Stimulated activated effector memory CD8-positive, alpha-beta T cell treated with anti-CD3 and anti-CD28 coated beads, Interleukin-12 subunit alpha, Interleukin-12 subunit beta, amount 100 ng/mL, for 72 hours (primary cell): ENCODE measurements around the gene KRTAP5-9.
A peak's percentile ranks its signal among the peaks of the same experiment; 100 is the strongest.

Experiments used
- ATAC-seq: fragments of 150-1000 bp; cut with Tn5 transposase; 2 replicates; pipeline ENCODE4 v1.10.0; 2021
- DNase-seq, 2 donors: peaks; one replicate each; pipeline ENCODE4 v3.0.0; 2021 to 2022; ENCODE audit warnings: low spot score in 2 of 2
- H3K27ac Mint-ChIP-seq: one replicate; pipeline ENCODE4 v1.8.0; 2022; ENCODE audit warnings: mild to moderate bottlenecking, mixed read lengths
- H3K36me3 Mint-ChIP-seq: one replicate; pipeline ENCODE4 v1.8.0; 2022; ENCODE audit warnings: mild to moderate bottlenecking, mixed read lengths
- H3K4me1 Mint-ChIP-seq: one replicate; pipeline ENCODE4 v1.8.0; 2022; ENCODE audit warnings: mixed read lengths
- H3K4me3 Mint-ChIP-seq: one replicate; pipeline ENCODE4 v1.8.0; 2022; ENCODE audit warnings: mild to moderate bottlenecking, mixed read lengths
- H3K9me3 Mint-ChIP-seq: one replicate; pipeline ENCODE4 v1.8.0; 2022; ENCODE audit warnings: mixed read lengths

KRTAP5-9 gene

GRCh38 chr11:71548120-71548519 is at the start of gene KRTAP5-9:
TSS of gene KRTAP5-9 (plus strand) at chr11:71548420. CDS start at chr11:71548658, 238 bp downstream.
- H3K4me1 Mint-ChIP-seq, result peaks cover 7% of the 10 kb centered on the region
- DNase-seq (no peak), ATAC-seq (no peak)
- no peaks in the 10 kb centered on the region for H3K9me3 Mint-ChIP-seq
- H3K36me3 Mint-ChIP-seq, result no peaks in the 10 kb centered on the region
- no peak within 1 kb of the TSS for H3K4me3 Mint-ChIP-seq
- H3K27ac Mint-ChIP-seq, result no peak within 1 kb of the TSS

- H3K4me3 Mint-ChIP-seq, result no peak overlapping the region
- no peaks in the 10 kb centered on the region for H3K9me3 Mint-ChIP-seq
- no peak overlapping the region for H3K27ac Mint-ChIP-seq
- no peak for ATAC-seq
- no peaks in the 10 kb centered on the region for H3K4me1 Mint-ChIP-seq
- DNase-seq, result no peak
- H3K36me3 Mint-ChIP-seq, result peaks cover 74% of the 10 kb centered on the region
Observed at GRCh38 chr11:71499125-71499524, 49.1 kb upstream of the KRTAP5-9 start.

DNA sequence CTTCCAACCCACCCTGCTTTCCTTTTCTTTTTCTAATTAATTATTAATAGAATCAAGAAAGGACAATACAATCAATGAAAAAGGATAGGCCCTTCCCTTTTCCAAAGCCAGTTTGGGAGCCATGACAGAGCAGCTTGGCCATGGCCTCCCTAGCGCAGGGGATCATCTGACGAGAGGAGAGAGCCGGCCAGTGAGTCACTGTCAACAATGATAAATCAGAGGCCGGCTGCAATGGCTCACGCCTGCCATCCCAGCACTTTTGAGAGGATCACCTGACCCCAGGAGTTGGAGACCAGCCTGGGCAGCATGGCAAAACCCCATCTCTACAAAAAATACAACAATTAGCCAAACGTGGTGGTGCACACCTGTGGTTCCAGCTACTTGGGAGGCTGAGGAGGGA is 48.7 kb upstream of the KRTAP5-9 start:
- ATAC-seq (no peak), DNase-seq (no peak)
- H3K9me3 Mint-ChIP-seq, result no peaks in the 10 kb centered on the region
- no peak overlapping the region for H3K4me3 Mint-ChIP-seq
- no peaks in the 10 kb centered on the region for H3K4me1 Mint-ChIP-seq
- H3K36me3 Mint-ChIP-seq, result peaks cover 73% of the 10 kb centered on the region
- no peak overlapping the region for H3K27ac Mint-ChIP-seq

DNA sequence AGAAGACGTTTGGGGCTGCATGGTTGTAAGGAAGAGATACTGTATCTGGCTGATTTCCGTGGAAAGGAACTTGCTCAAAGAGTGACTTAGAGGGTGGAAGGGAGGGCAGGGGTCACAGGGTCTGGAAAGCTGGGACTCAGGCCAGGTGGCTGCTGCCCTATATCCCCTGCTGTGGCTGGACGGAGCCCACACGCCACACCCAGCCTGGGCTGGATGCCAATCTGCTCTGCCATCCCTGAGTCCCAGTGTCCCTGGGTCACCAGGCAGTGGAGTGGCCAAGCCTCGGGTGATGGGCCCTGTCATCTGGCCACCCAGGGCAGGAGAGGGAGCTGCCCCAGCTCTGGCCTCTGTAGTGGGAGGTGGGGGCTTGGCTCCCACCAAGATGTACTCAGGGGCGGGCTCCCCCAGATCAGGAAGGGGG is 47.6 kb upstream of the KRTAP5-9 start:
- Mint-ChIP-seq H3K4me1 (no peaks in the 10 kb centered on the region), H3K36me3 (peaks cover 66% of the 10 kb centered on the region), H3K27ac (no peak overlapping the region), H3K9me3 (no peaks in the 10 kb centered on the region), H3K4me3 (no peak overlapping the region)
- ATAC-seq (no peak), DNase-seq (no peak)

DNA sequence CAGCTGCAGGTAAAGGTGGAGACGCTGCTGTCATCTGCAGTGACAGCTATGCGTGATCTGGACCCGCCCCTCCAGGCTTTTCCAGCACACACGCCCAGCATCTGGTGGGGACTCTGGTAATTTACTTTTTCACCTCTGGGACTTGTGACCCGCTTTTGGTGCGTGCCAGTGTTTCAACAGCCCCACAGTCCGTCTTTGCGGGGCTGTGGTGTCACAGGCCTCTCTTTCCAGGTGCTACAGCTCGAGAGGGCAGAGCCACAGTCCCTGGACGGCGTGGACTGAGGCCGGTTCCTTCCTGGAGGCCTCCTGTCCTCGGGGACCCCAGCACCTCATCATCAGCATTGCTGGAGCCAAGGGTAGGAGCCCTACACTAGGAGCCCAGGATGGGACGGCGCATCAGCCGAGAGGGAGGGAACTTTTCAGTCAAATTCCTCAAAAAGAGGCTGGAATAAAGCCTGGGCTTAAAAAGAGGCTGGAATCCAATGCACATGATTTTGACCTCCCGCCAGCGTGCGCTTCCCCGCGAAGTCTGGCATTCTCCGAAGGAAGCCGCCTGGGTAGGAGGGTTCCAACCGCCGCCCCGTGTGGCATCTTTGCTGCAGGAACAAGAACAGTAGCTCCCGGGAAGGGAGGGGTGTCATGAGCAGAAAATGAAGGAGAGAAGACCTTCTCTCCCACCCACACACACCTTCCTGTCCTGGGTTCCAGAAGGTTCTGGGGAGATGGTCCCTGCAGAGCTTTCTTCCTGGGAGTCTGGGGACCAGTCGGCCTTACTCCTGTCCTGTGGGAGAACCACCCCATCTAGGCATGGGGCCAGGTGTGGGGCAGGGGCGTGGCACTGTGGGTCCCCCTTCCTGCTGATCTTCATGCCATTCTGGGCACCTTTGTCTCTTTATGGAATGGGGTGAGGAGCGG is 46.9 kb upstream of the KRTAP5-9 start:
- ATAC-seq (no peak), DNase-seq (no peak)
- Mint-ChIP-seq H3K27ac (no peak overlapping the region), H3K4me3 (no peak overlapping the region), H3K36me3 (peaks cover 59% of the 10 kb centered on the region), H3K4me1 (no peaks in the 10 kb centered on the region), H3K9me3 (no peaks in the 10 kb centered on the region)

DNA sequence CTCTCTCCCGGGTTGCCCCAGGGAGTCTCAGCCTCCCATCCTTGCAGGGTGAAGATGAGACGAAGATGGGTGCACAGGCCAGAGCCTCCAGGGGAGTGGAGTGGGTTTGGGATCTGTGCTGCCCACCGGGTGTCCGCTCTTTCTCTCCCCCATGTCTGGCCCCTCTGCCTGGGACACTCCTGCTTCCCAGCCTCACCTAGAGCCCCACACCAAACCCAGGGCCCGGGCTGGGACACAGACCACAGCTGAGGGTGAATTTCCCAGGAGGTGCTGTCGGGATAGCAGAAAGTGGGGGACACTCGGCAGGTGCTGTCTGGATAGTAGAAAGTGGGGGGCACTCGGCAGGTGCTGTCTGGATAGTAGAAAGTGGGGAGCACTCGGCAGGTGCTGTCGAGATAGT is 46.2 kb upstream of the KRTAP5-9 start:
- Mint-ChIP-seq H3K4me3 (no peak overlapping the region), H3K27ac (no peak overlapping the region), H3K9me3 (peaks cover 5% of the 10 kb centered on the region), H3K4me1 (no peaks in the 10 kb centered on the region), H3K36me3 (peaks cover 58% of the 10 kb centered on the region)
- DNase-seq (no peak), ATAC-seq (no peak)

DNA sequence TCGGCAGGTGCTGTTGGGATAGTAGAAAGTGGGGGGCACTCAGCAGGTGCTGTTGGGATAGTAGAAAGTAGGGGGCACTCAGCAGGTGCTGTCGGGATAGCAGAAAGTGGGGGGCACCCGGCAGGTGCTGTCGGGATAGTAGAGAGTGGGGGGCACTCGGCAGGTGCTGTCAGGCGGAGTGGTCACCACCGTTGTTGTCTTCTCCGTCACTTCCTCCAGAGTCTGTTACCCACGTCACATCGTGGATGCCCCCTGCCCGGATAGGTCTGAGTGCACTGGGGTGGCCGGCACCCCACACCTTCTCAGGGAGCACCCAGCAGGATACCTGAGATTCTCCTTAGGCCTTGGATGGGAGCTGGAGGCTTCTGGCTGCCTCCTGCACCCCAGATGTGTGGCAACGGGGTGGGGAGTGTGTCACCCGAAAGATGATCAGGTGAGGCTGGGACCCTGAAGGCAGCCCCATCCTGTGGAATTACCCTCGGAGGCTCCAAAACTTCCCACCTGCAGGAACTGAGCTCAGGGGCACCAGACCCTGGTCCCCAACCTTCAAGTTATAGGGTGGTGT is 45.3 kb upstream of the KRTAP5-9 start:
- Mint-ChIP-seq H3K4me1 (no peaks in the 10 kb centered on the region), H3K9me3 (peaks cover 7% of the 10 kb centered on the region), H3K4me3 (no peak overlapping the region), H3K36me3 (peaks cover 50% of the 10 kb centered on the region), H3K27ac (no peak overlapping the region)
- no peak for ATAC-seq
- DNase-seq, result no peak

- no peak overlapping the region for H3K4me3 Mint-ChIP-seq
- DNase-seq (no peak), ATAC-seq (no peak)
- H3K36me3 Mint-ChIP-seq, result peaks cover 35% of the 10 kb centered on the region
- peaks cover 14% of the 10 kb centered on the region for H3K9me3 Mint-ChIP-seq
- peak overlapping the region; percentile 29 for H3K27ac Mint-ChIP-seq
- H3K4me1 Mint-ChIP-seq, result no peaks in the 10 kb centered on the region
Observed at GRCh38 chr11:71504531-71504930, 43.7 kb upstream of the KRTAP5-9 start.

GRCh38 chr11:71505001-71505400 is 43.2 kb upstream of the KRTAP5-9 start:
- peaks cover 19% of the 10 kb centered on the region for H3K9me3 Mint-ChIP-seq
- no peaks in the 10 kb centered on the region for H3K4me1 Mint-ChIP-seq
- ATAC-seq, result no peak
- no peak for DNase-seq
- no peak overlapping the region for H3K4me3 Mint-ChIP-seq
- H3K36me3 Mint-ChIP-seq, result peaks cover 30% of the 10 kb centered on the region
- H3K27ac Mint-ChIP-seq, result peak overlapping the region; percentile 29

GRCh38 chr11:71505781-71506180 is 42.4 kb upstream of the KRTAP5-9 start:
- H3K4me3 Mint-ChIP-seq, result no peak overlapping the region
- H3K36me3 Mint-ChIP-seq, result peaks cover 22% of the 10 kb centered on the region
- no peaks in the 10 kb centered on the region for H3K4me1 Mint-ChIP-seq
- DNase-seq, result no peak
- no peak for ATAC-seq
- peaks cover 19% of the 10 kb centered on the region for H3K9me3 Mint-ChIP-seq
- H3K27ac Mint-ChIP-seq, result no peak overlapping the region

- Mint-ChIP-seq H3K4me3 (no peak overlapping the region), H3K36me3 (peaks cover 15% of the 10 kb centered on the region), H3K27ac (no peak overlapping the region), H3K4me1 (no peaks in the 10 kb centered on the region), H3K9me3 (peaks cover 22% of the 10 kb centered on the region)
- ATAC-seq (no peak), DNase-seq (no peak)
Observed at GRCh38 chr11:71507102-71507501, 41.1 kb upstream of the KRTAP5-9 start.

GRCh38 chr11:71518506-71519471 is 29.4 kb upstream of the KRTAP5-9 start:
- no peak for DNase-seq
- H3K4me3 Mint-ChIP-seq, result no peak overlapping the region
- peaks cover 3% of the 10 kb centered on the region for H3K9me3 Mint-ChIP-seq
- H3K27ac Mint-ChIP-seq, result no peak overlapping the region
- H3K4me1 Mint-ChIP-seq, result no peaks in the 10 kb centered on the region
- no peaks in the 10 kb centered on the region for H3K36me3 Mint-ChIP-seq
- ATAC-seq, result no peak

DNA sequence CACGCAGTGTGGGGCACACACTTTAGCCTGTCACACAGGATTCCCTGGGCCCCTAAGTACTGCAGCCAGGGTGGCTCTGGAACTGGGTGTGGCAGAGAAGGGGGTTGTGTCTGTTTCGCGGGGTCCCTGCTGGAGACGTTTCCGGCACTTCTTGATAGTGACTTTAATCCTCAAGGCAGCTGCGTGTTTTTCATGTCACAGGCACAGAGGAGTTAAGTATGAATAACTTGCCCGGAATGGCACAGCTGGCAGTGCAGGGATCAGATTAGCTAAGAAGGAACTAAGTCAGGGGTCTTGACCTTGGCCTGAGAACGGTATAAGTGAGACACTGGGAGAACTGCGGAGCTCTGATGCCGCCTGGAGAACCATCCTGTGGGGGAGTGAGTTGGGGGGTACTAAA is 28.7 kb upstream of the KRTAP5-9 start:
- no peaks in the 10 kb centered on the region for H3K4me1 Mint-ChIP-seq
- no peak for ATAC-seq
- no peak overlapping the region for H3K27ac Mint-ChIP-seq
- no peak overlapping the region for H3K4me3 Mint-ChIP-seq
- no peaks in the 10 kb centered on the region for H3K9me3 Mint-ChIP-seq
- no peaks in the 10 kb centered on the region for H3K36me3 Mint-ChIP-seq
- no peak for DNase-seq

DNA sequence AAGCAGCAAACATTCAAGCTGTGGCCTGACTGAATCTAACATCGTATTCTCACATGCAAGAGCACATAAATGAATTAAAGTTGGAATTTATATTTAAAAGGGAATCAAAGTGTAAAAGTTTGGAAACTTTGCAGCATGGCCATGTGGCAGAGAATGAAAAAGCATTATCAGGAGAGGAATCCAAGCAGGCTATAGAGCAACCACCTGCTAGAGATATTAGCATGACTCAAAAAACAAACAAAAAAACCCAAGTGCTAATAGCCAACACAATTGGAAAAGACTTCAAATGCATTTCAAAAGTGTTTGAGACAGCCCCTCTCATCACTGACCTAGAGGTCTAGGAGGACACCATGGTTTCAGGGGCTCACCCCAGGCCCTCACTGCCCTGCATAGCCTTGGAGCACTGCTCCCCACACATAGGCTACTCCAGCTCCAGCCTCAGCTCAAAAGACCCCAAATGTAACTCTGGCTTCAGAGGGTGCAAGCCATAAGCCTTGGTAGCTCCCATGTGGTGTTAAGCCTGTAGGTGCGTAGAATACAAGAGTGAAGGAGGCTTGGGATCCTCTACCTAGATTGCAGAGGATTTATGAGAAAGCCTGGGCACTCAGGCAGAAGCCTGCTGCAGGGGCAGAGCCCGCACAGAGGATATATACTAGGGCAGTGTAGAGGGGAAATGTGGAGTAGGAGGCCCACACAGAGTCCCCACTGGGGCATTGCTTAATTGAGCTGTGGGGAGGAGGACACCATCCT is 22.9 kb upstream of the KRTAP5-9 start:
- no peak overlapping the region for H3K27ac Mint-ChIP-seq
- H3K4me3 Mint-ChIP-seq, result no peak overlapping the region
- no peaks in the 10 kb centered on the region for H3K4me1 Mint-ChIP-seq
- no peak for ATAC-seq
- DNase-seq, result no peak
- H3K9me3 Mint-ChIP-seq, result no peaks in the 10 kb centered on the region
- no peaks in the 10 kb centered on the region for H3K36me3 Mint-ChIP-seq
